ENCODE results near the gene MYL6. TPM values are rescaled to one million over a fixed set of nuclear protein-coding genes. Genes with fewer than 3 reads are reported as not detected.
A peak's percentile ranks its signal among the peaks of the same experiment; 100 is the strongest.

Gene MYL6
- total and polyA plus RNA-seq, 10 donors, result 1,063 to 3,098 (median 1,427) TPM

GRCh38 chr12:56127485-56127887 is 30.7 kb upstream of the MYL6 start:
- intact Hi-C loops (cut with DNase I; ENCODE audit: low total_unique reads), result loop anchor here (2.0 kb wide), 1 partner anchor 61 kb away; the partner anchor contains the start of gene SMARCC2
- no peak for DNase-seq
- Histone ChIP-seq H3K36me3 (peaks cover 0 to 34% (median 24%) of the 10 kb centered on the region in 6 donors), H3K27ac (peak overlapping the region; percentile 76 to 94 (median 90)), H3K9me3 (no peaks in the 10 kb centered on the region), H3K27me3 (replicated peaks in 1 of 7) (no peaks in the 10 kb centered on the region), H3K4me1 (peaks cover 37 to 96% (median 61%) of the 10 kb centered on the region in 6 donors), H3K4me3 (peak overlapping the region in 7 of 8 donors; percentile 50 to 94 (median 83))
- 0 to 2% (median 1%) methylated on average over 8 of the region's 8 CpGs for WGBS, 5 donors
- no peak for TF ChIP-seq POLR2A (IDR thresholded peaks at IDR 0.05)
- no peak for TF ChIP-seq POLR2AphosphoS5 (IDR thresholded peaks at IDR 0.05)
- no peak for TF ChIP-seq CTCF (IDR thresholded peaks at IDR 0.05 in 8 of 11, conservative IDR thresholded peaks at IDR 0.05 in 3 of 11)

GRCh38 chr12:56127888-56128669 is 30.1 kb upstream of the MYL6 start, which contains the start of gene ESYT1:
Gene ESYT1 (plus strand): TSS chr12:56128267. CDS start chr12:56128320, 53 bp downstream.
- intact Hi-C loops (cut with DNase I; ENCODE audit: low total_unique reads), result loop anchor here (2.0 kb wide), 1 partner anchor 61 kb away; the partner anchor contains the start of gene SMARCC2

GRCh38 chr12:56128670-56129205 is 29.4 kb upstream of the MYL6 start:
- intact Hi-C loops (cut with DNase I; ENCODE audit: low total_unique reads), result no loop called here

More at GRCh38 chr12:56127888-56128669, 30.1 kb upstream of the MYL6 start, which contains the start of gene ESYT1:
- H3K27me3 ChIP-seq (replicated peaks in 1 of 7), result no peaks in the 10 kb centered on the region
- 0 to 1% (median 0%) methylated on average over 34 to 49 of the region's 49 CpGs for WGBS, 5 donors
- H3K9me3 ChIP-seq, result no peaks in the 10 kb centered on the region
- peaks cover 37 to 92% (median 61%) of the 10 kb centered on the region in 6 donors for H3K4me1 ChIP-seq
- peak; percentile 99 for DNase-seq
- H3K27ac ChIP-seq, result peak within 1 kb of the TSS; percentile 82 to 94 (median 90)
- TF ChIP-seq POLR2AphosphoS5 (IDR thresholded peaks at IDR 0.05), result peak; percentile 91 to 98 (median 97)
- peak in 4 of 11 experiments; percentile 6 to 57 (median 32) for TF ChIP-seq CTCF (IDR thresholded peaks at IDR 0.05 in 8 of 11, conservative IDR thresholded peaks at IDR 0.05 in 3 of 11)
- peak in 2 of 3 donors; percentile 56 to 95 for TF ChIP-seq POLR2A (IDR thresholded peaks at IDR 0.05)
- peak within 1 kb of the TSS; percentile 50 to 94 (median 79) for H3K4me3 ChIP-seq
- peaks cover 0 to 40% (median 28%) of the 10 kb centered on the region in 6 donors for H3K36me3 ChIP-seq

More at GRCh38 chr12:56128670-56129205, 29.4 kb upstream of the MYL6 start:
- H3K4me3 ChIP-seq, result peak overlapping the region; percentile 50 to 94 (median 79)
- 0 to 1% (median 0%) methylated on average over 20 of the region's 20 CpGs for WGBS, 5 donors
- peak; percentile 85 for DNase-seq
- H3K36me3 ChIP-seq, result peaks cover 0 to 40% (median 34%) of the 10 kb centered on the region in 6 donors
- TF ChIP-seq POLR2AphosphoS5 (IDR thresholded peaks at IDR 0.05) (no peak), POLR2A (IDR thresholded peaks at IDR 0.05) (no peak), CTCF (IDR thresholded peaks at IDR 0.05 in 8 of 11, conservative IDR thresholded peaks at IDR 0.05 in 3 of 11) (no peak)
- peaks cover 37 to 85% (median 61%) of the 10 kb centered on the region in 6 donors for H3K4me1 ChIP-seq
- no peaks in the 10 kb centered on the region for H3K27me3 ChIP-seq (replicated peaks in 1 of 7)
- H3K27ac ChIP-seq, result peak overlapping the region; percentile 82 to 94 (median 90)
- H3K9me3 ChIP-seq, result no peaks in the 10 kb centered on the region
